ENCODE measurements around the gene KIF5A.

KIF5A gene

GRCh38 chr12:57577981-57578758, 28.3 kb downstream of the KIF5A start:
- Histone ChIP-seq H3K9me2 (ENCODE audit: low read depth, low read length) (no peaks in the 10 kb centered on the region), H2AFZ (ENCODE audit: low read length) (no peak overlapping the region), H3K4me2 (ENCODE audit: low read length) (no peak overlapping the region), H3K27ac (ENCODE audit: low read depth, low read length, poor library complexity, severe bottlenecking) (no peak overlapping the region), H3K9ac (ENCODE audit: low read length) (no peak overlapping the region), H3K79me2 (ENCODE audit: insufficient read depth, low read length) (no peaks in the 10 kb centered on the region), H4K20me1 (ENCODE audit: insufficient read depth, low read length) (no peaks in the 10 kb centered on the region), H3K36me3 (ENCODE audit: insufficient read depth, low read length) (no peaks in the 10 kb centered on the region), H3F3A (ENCODE audit: insufficient read depth, low read length) (no peaks in the 10 kb centered on the region), H3K4me3 (ENCODE audit: low read depth, low read length, poor library complexity, severe bottlenecking) (no peak overlapping the region), H3K27me3 (ENCODE audit: insufficient read depth, low read length) (no peaks in the 10 kb centered on the region), H3K9me3 (ENCODE audit: low read length) (no peaks in the 10 kb centered on the region), H3K4me1 (ENCODE audit: insufficient read depth, low read length, severe bottlenecking) (no peaks in the 10 kb centered on the region)
- no peak for TF ChIP-seq EZH2 (IDR thresholded peaks at IDR 0.05; ENCODE audit: borderline replicate concordance, low read length)
- TF ChIP-seq, protein P1, sequence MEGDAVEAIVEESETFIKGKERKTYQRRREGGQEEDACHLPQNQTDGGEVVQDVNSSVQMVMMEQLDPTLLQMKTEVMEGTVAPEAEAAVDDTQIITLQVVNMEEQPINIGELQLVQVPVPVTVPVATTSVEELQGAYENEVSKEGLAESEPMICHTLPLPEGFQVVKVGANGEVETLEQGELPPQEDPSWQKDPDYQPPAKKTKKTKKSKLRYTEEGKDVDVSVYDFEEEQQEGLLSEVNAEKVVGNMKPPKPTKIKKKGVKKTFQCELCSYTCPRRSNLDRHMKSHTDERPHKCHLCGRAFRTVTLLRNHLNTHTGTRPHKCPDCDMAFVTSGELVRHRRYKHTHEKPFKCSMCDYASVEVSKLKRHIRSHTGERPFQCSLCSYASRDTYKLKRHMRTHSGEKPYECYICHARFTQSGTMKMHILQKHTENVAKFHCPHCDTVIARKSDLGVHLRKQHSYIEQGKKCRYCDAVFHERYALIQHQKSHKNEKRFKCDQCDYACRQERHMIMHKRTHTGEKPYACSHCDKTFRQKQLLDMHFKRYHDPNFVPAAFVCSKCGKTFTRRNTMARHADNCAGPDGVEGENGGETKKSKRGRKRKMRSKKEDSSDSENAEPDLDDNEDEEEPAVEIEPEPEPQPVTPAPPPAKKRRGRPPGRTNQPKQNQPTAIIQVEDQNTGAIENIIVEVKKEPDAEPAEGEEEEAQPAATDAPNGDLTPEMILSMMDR (IDR thresholded peaks at IDR 0.05; ENCODE audit: low read length), result no peak

GRCh38 chr12:57579011-57579410, 29.2 kb downstream of the KIF5A start:
- no peak overlapping the region for H3K4me3 ChIP-seq (ENCODE audit: low read depth, low read length, poor library complexity, severe bottlenecking)
- no peaks in the 10 kb centered on the region for H3K9me2 ChIP-seq (ENCODE audit: low read depth, low read length)
- H4K20me1 ChIP-seq (ENCODE audit: insufficient read depth, low read length), result no peaks in the 10 kb centered on the region
- no peaks in the 10 kb centered on the region for H3K4me1 ChIP-seq (ENCODE audit: insufficient read depth, low read length, severe bottlenecking)
- no peak overlapping the region for H3K4me2 ChIP-seq (ENCODE audit: low read length)
- H2AFZ ChIP-seq (ENCODE audit: low read length), result no peak overlapping the region
- H3K79me2 ChIP-seq (ENCODE audit: insufficient read depth, low read length), result no peaks in the 10 kb centered on the region
- no peak overlapping the region for H3K27ac ChIP-seq (ENCODE audit: low read depth, low read length, poor library complexity, severe bottlenecking)
- no peaks in the 10 kb centered on the region for H3K27me3 ChIP-seq (ENCODE audit: insufficient read depth, low read length)
- H3K9me3 ChIP-seq (ENCODE audit: low read length), result no peaks in the 10 kb centered on the region
- no peak for TF ChIP-seq EZH2 (IDR thresholded peaks at IDR 0.05; ENCODE audit: borderline replicate concordance, low read length)
- TF ChIP-seq, protein P1 (IDR thresholded peaks at IDR 0.05; ENCODE audit: low read length), result no peak
- no peaks in the 10 kb centered on the region for H3F3A ChIP-seq (ENCODE audit: insufficient read depth, low read length)
- no peaks in the 10 kb centered on the region for H3K36me3 ChIP-seq (ENCODE audit: insufficient read depth, low read length)
- H3K9ac ChIP-seq (ENCODE audit: low read length), result no peak overlapping the region

DNA sequence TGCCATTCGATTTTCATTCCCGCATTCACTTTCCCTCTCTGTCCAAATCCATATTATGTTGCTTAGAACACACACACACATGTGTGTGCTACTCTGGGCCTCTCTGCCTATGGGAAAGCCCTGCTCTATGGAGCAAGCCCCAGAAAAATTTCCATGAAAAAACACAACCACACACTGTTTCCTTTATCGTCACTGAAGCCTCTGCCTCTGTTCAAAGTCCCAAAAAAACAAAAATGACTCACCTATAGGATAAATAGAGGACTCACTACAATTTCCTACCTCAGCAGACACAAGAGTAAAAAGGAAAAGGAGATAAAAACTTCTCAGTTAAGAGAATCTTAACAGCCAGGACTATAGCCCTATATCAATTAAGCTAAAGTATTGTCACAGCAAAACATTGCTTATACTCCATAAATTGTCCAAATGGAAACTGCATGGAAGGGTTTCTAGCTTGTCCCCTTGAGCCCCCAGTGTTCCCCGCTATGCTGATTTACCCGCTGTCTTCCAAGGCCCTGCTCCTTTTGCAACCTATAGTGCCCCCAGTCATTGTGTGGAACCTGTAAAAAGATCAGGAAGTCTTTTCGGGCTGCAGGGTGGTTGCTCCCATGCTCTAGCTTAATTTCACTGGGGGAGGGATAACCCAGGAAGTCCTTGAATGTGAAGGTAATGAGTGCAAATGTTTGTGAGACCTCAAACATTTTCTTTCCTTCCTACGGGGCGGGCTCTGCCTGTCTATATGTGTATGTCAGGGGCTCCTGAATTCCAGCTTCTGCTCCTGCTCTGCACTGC, 30.0 kb downstream of the KIF5A start:
- Histone ChIP-seq H3K9ac (ENCODE audit: low read length) (no peak overlapping the region), H3K27ac (ENCODE audit: low read depth, low read length, poor library complexity, severe bottlenecking) (no peak overlapping the region), H3K9me3 (ENCODE audit: low read length) (no peaks in the 10 kb centered on the region), H3K4me1 (ENCODE audit: insufficient read depth, low read length, severe bottlenecking) (no peaks in the 10 kb centered on the region), H3K79me2 (ENCODE audit: insufficient read depth, low read length) (no peaks in the 10 kb centered on the region), H3F3A (ENCODE audit: insufficient read depth, low read length) (no peaks in the 10 kb centered on the region), H3K4me3 (ENCODE audit: low read depth, low read length, poor library complexity, severe bottlenecking) (no peak overlapping the region), H2AFZ (ENCODE audit: low read length) (no peak overlapping the region), H4K20me1 (ENCODE audit: insufficient read depth, low read length) (no peaks in the 10 kb centered on the region), H3K36me3 (ENCODE audit: insufficient read depth, low read length) (no peaks in the 10 kb centered on the region), H3K27me3 (ENCODE audit: insufficient read depth, low read length) (no peaks in the 10 kb centered on the region), H3K9me2 (ENCODE audit: low read depth, low read length) (no peaks in the 10 kb centered on the region), H3K4me2 (ENCODE audit: low read length) (no peak overlapping the region)
- TF ChIP-seq, protein P1 (IDR thresholded peaks at IDR 0.05; ENCODE audit: low read length), result no peak
- TF ChIP-seq EZH2 (IDR thresholded peaks at IDR 0.05; ENCODE audit: borderline replicate concordance, low read length), result no peak

All from OCI-LY1 (cell line).